ENCODE data around the gene CRB2.
"Not testable (repeated sequence)": the region's sequence is repeated elsewhere in the genome, so short reads cannot be mapped to it uniquely, and the experiment has no call there.

CRB2 gene

DNA sequence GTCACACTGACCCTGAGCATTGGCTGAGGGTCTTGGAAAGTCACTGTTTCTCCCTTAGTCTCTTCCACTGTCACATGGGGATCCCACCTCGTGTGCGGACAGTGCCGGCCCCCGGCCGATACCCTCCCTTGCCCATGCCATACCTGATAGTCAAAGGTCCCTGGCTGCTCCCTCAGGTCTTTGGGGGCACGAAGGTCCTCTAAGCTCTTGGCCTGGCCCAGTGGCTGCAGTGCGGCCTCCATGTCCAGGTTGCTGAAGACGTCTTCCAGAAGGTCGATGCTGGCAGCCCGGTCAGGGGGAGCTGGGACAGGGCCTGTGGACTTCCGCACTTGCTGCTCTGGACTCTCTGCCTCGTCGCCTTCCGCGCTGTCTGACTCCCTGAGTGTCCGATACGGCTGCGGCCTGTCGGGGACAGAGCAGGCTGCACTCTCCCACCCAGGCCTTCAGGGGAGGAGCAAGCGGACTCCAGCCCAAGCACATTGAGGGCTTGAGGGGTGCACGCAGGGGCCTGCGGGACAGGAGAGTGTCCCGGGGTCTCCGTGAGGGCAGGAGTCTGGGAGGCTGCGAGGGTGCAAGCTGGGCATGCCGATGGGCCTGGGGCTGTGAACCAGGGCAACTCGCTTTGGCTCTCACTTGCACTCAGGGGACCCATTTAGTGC, 27.6 kb downstream of the CRB2 start:
- no peak for DNase-seq

GRCh38 chr9:123387686-123388085, 31.7 kb downstream of the CRB2 start:
- no peak for DNase-seq

DNA sequence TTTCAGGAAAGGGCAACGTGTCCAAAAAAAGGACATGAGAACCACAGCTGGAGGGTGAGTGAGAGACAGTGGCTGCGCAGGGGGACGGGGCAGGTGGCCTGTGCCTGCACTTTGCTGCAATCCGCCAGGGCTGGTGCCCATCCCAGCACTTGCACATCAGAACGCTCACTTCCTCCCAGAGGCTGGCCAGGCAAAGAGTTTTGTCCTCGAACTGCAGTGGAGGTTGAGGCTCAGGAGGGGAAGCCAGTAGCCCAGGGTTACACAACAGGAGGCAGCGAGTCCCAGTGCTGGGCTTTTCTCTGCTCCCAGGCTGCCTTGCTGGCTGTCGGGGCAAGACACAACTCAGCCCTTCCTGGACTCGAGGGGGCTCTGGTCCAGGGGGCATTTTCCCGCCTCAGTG, 33.1 kb downstream of the CRB2 start:
- DNase-seq = no peak

- no peak for DNase-seq
Observed at GRCh38 chr9:123389698-123390097, 33.7 kb downstream of the CRB2 start.

- DNase-seq = no peak
Observed at GRCh38 chr9:123390337-123391135, 34.5 kb downstream of the CRB2 start.

DNA sequence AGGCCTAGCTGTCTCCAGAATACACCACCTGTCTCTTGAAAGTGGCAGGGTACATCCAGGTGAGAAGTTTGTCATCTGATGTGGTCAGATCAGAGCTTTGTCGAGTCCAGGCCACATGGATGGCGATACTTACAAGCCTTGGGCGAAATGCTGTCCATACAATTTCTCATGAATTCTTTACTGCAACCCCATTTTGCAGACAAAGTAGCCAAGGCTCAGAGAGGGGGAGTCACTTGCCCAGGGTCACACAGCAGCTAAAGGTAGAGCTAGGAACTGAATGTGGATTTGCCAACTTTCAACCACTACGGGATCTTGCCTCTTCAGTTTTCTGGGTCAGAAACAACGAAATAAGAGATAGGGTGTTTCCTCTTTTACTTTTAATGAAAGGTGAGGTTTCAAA, 35.2 kb downstream of the CRB2 start:
- DNase-seq = no peak

DNA sequence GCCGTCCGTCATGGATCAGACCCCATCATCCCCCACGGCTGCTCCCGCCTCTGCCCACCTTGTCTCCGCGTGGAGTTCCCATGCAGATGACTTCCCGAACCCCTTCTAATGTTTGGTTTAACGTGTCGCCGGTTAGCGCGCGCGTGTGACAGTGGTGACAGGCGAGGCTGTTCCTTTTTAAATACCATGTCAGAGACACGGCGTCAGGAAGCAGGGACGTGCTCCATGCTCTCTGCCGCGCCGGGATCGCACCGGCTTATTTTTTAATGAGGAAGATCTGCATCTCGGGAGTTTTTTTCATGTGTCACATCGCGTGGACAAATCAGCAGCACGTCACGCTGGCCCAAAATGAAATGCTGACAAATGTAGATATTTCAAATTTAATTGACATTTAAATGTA, 35.9 kb downstream of the CRB2 start:
- DNase-seq = no peak

- DNase-seq = no peak
Observed at GRCh38 chr9:123392802-123393201, 36.8 kb downstream of the CRB2 start.

- no peak for DNase-seq
Observed at GRCh38 chr9:123394291-123395235, 38.6 kb downstream of the CRB2 start.

- no peak for DNase-seq
Observed at GRCh38 chr9:123395276-123395688, 39.3 kb downstream of the CRB2 start.

DNA sequence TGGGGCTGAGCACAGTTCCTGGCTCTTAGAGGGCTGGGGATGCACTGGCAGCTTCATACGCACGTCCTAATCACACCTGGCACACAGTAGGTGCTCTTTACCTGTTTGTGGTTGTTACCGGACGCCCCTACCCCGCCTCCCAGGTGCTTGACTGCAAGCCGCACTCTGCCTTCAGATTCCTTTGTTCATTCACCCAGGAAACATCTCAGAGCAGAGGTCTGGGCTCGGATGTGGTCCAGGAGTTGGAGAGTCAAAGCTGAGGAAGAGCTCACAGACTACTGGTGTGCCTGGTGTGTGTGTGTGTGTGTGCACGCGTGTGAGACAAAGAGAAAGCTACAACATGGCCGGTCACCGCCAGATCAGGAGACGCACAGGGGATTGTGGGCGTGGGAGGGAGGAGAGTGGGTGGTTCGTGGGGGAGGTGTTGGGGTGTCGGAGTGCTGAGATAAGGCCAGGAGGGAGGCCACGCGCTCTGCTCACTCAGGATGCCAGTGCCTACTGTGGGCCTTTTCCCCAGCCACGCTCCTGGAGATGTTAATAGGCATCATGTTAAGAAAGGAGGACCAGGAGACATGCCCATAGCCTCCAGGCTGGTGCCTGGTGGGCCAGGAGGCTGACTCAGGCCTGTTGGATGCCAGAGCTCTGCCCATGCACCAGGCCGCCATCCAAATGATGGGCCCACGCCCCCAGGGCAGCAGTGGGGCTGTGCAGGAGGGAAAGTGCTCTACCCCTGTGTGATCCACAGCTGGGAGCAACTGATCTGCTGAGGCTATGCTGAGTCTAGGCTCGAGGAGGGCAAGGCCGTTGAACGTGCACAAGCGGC, 39.9 kb downstream of the CRB2 start:
- DNase-seq = no peak

DNA sequence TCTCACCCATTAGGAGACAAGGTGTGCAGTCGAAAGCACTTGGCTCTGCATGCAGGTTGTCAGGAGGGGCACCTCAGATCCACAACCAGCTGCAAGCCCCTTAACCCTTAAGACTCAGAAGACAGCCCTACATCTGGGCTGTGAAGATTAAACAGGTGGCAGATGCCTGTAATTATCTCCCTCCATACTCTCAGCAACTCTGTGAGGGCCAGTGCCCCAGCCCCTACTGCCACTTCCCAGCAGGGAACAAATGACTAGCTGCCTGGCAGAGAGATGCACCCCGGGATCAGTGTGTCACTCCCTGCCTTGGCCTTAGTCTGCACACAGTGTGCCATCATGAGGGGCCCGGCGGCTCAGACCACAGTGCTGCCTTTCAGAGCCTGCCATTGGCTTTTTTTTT, 42.0 kb downstream of the CRB2 start:
- no peak for DNase-seq

DNA sequence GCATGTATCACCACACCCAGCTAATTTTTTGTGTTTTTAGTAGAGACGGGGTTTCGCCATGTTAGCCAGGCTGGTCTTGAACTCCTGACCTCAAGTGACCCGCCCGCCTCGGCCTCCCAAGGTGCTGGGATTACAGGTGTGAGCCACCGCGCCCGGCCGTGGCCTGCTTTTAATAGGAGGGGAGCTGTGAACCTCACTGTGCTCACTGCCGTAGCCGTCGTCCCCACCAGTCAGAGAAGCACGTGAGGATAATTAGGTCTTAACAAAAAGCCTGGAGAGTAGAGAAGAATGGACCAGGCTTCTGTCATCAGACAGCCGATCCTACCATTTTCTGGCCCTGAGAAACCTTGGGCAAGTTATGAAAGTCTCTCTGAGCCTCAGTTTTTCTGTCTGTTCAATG, 42.9 kb downstream of the CRB2 start:
- DNase-seq = not testable (repeated sequence)

GRCh38 chr9:123399803-123400378, 43.9 kb downstream of the CRB2 start:
- no peak for DNase-seq

DNA sequence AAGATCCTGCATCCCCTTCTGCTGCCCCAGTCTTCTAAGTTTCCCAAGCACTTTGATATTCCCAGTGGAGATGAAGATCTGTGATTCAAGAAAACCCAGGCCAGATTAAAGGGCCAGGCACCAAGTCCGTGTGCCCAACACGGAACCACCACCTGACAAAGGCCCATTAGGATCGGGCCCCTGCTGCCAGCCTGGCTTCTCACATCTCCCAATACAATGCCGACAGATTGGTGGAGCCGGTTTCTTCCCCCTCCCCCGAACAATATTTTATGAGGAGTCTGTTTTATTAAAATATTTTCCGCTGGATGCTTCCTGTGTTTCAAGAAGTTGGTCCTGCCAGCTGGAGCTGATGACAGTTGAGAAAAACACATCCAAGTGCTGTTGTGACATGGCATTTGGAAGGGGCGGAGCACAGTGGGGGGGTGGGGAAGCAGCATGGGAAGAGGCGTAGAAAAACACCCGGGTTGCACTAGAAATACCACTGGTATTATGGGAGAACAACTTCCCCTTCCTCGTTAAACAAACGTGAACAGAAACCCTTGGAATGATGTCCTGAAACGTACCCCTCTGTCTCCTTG, 45.0 kb downstream of the CRB2 start:
- no peak for DNase-seq

DNA sequence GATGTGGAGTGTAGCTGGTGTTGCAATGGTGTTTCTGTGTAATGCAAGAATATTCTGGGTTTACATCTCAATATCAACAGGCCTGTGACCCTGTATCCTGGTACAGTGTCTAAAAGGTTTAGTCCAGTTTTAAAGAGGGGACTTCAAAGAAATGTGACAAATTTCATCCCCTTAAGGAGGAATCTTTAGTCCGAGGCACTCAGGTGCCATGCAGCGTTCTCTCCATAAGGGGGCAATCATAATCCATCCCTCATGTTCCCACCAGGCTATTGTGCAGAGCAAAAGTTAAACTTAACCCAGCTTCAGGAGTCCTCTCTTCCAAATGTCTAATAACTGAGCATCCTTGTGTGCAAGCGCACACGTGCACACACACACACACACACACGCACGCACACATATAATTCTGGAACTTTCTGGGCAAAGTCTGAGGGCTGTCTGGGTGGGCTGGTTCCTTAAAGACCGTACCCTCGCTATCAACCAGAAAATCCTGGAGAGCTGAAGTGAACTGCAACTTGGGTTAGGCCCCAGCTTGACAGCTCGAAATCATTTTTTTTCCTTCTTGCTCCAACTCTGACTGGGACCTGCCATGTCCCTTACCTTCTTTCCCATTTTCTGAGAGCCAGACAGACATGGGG, 46.0 kb downstream of the CRB2 start:
- no peak for DNase-seq

GRCh38 chr9:123402981-123403509, 47.0 kb downstream of the CRB2 start:
- no peak for DNase-seq

GRCh38 chr9:123406016-123406415, 50.0 kb downstream of the CRB2 start:
- DNase-seq = no peak

- DNase-seq = no peak
Observed at GRCh38 chr9:123406691-123407216, 50.8 kb downstream of the CRB2 start.

- no peak for DNase-seq
Observed at GRCh38 chr9:123407217-123407851, 51.3 kb downstream of the CRB2 start.
